SK-N-SH treated with all-trans-retinoic acid at 6 μM for 48 hours (cell line): Measurements from ENCODE around the gene SELP.
"Not testable (repeated sequence)": the region's sequence is repeated elsewhere in the genome, so short reads cannot be mapped to it uniquely, and the experiment has no call there.

Experiments
- ATAC-seq: fragments of 200-7000 bp; cut with Tn5 transposase; 3 replicates; pipeline ENCODE4 v1.9.1; 2020; ENCODE audit warnings: mild to moderate bottlenecking, moderate library complexity
- ARNTL ChIP-seq: fragments of 450-650 bp; formaldehyde crosslinking; IDR thresholded peaks from 2 replicates; pipeline ENCODE4 v1.5.0; 2020; ENCODE audit warnings: low read depth, mild to moderate bottlenecking, moderate library complexity, borderline replicate concordance
- BACH2 ChIP-seq: fragments of 250-450 bp; sonication (Bioruptor Pico); IDR thresholded peaks from 2 replicates; pipeline ENCODE4 v1.9.0; 2021; ENCODE audit warnings: mild to moderate bottlenecking, borderline replicate concordance
- CSDC2 ChIP-seq: fragments of 250-450 bp; sonication (Bioruptor Pico); IDR thresholded peaks from 2 replicates; pipeline ENCODE4 v1.5.0; 2020; ENCODE audit warnings: mild to moderate bottlenecking, moderate library complexity
- ESRRG ChIP-seq: fragments of 250-450 bp; sonication (Bioruptor Pico); IDR thresholded peaks from 2 replicates; pipeline ENCODE4 v1.6.1; 2021; ENCODE audit warnings: mild to moderate bottlenecking
- GLIS3 ChIP-seq: fragments of 250-450 bp; sonication (Bioruptor Pico); IDR thresholded peaks from 2 replicates; pipeline ENCODE4 v1.5.0; 2020; ENCODE audit warnings: mild to moderate bottlenecking, moderate library complexity
- ISL1 ChIP-seq: fragments of 250-450 bp; sonication (Bioruptor Pico); IDR thresholded peaks from 2 replicates; pipeline ENCODE4 v2.1.2; 2022; ENCODE audit warnings: mild to moderate bottlenecking, moderate library complexity
- OSR1 ChIP-seq: fragments of 250-450 bp; sonication (Bioruptor Pico); IDR thresholded peaks from 2 replicates; pipeline ENCODE4 v1.8.0; 2022; ENCODE audit warnings: moderate library complexity, mild to moderate bottlenecking, inconsistent platforms
- PPARA ChIP-seq: fragments of 250-450 bp; sonication (Bioruptor Pico); IDR thresholded peaks from 2 replicates; pipeline ENCODE4 v1.5.0; 2020; ENCODE audit warnings: mild to moderate bottlenecking, borderline replicate concordance
- RARB ChIP-seq: fragments of 250-450 bp; sonication (Bioruptor Pico); IDR thresholded peaks from 2 replicates; pipeline ENCODE4 v1.8.0; 2021; ENCODE audit warnings: mild to moderate bottlenecking, moderate library complexity
- SNAI2 ChIP-seq: fragments of 250-450 bp; sonication (Bioruptor Pico); IDR thresholded peaks from 2 replicates; pipeline ENCODE4 v1.5.0; 2020; ENCODE audit warnings: mild to moderate bottlenecking, moderate library complexity
- TCF4 ChIP-seq: fragments of 250-450 bp; sonication (Bioruptor Pico); IDR thresholded peaks from 2 replicates; pipeline ENCODE4 v1.8.0; 2021; ENCODE audit warnings: mild to moderate bottlenecking, moderate library complexity, borderline replicate concordance
- TOX ChIP-seq: fragments of 250-450 bp; sonication (Bioruptor Pico); IDR thresholded peaks from 2 replicates; pipeline ENCODE4 v1.8.0; 2021; ENCODE audit warnings: mild to moderate bottlenecking, moderate library complexity, borderline replicate concordance
- ZFP3 ChIP-seq: fragments of 250-450 bp; sonication (Bioruptor Pico); IDR thresholded peaks from 2 replicates; pipeline ENCODE4 v1.5.0; 2020; ENCODE audit warnings: mild to moderate bottlenecking, moderate library complexity
- ZFP30 ChIP-seq: fragments of 450-650 bp; formaldehyde crosslinking; IDR thresholded peaks from 2 replicates; pipeline ENCODE4 v1.5.0; 2022; ENCODE audit warnings: mild to moderate bottlenecking, moderate library complexity
- ZNF565 ChIP-seq: fragments of 450-650 bp; formaldehyde crosslinking; conservative IDR thresholded peaks from 2 replicates; pipeline ENCODE4 v1.5.0; 2020; ENCODE audit warnings: low read depth, mild to moderate bottlenecking, moderate library complexity
- ZNF70 ChIP-seq: fragments of 450-650 bp; formaldehyde crosslinking; IDR thresholded peaks from 2 replicates; pipeline ENCODE4 v1.5.0; 2020; ENCODE audit warnings: mild to moderate bottlenecking, moderate library complexity
- ZNF8 ChIP-seq: fragments of 450-650 bp; formaldehyde crosslinking; IDR thresholded peaks from 2 replicates; pipeline ENCODE4 v1.5.0; 2020; ENCODE audit warnings: mild to moderate bottlenecking, moderate library complexity
- TF ChIP-seq, protein P1 (sequence below): fragments of 250-450 bp; sonication (Bioruptor Pico); IDR thresholded peaks from 2 replicates; pipeline ENCODE4 v1.8.0; 2020; ENCODE audit warnings: mild to moderate bottlenecking, moderate library complexity, borderline replicate concordance
- TF ChIP-seq, protein P2 (sequence below): fragments of 250-450 bp; sonication (Bioruptor Pico); IDR thresholded peaks from 2 replicates; pipeline ENCODE4 v1.8.0; 2021; ENCODE audit warnings: low read depth, mild to moderate bottlenecking, moderate library complexity, borderline replicate concordance
- TF ChIP-seq, protein P3 (sequence below): fragments of 250-450 bp; sonication (Bioruptor Pico); IDR thresholded peaks from 2 replicates; pipeline ENCODE4 v1.5.0; 2020; ENCODE audit warnings: mild to moderate bottlenecking, moderate library complexity

Gene SELP

DNA sequence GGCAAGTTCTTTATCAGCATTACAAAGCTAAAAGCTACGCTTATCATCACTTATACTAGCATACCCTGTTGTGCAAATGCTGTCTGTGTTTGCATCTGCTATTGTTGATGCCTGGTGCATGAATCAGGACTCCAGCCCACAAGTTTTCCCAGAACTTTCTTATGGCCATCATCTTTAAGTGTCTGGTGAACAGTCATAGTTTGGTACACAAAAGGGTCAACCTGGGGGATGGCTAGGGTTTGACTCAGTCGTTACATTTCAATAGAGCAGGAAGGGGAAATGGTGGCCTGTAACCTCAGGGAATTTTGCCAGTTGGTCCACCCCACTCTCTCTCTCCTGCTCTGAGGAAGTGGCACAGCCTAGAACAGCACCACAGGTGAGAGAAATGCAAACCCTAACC is 46.1 kb upstream of the SELP start:
- TF ChIP-seq ZNF8 (CRISPR knock-in tag) (no peak), TCF4 (CRISPR knock-in tag) (no peak), ZFP30 (CRISPR knock-in tag) (no peak), ZNF565 (CRISPR knock-in tag) (no peak), BACH2 (CRISPR knock-in tag) (no peak), OSR1 (no peak), ARNTL (CRISPR knock-in tag) (no peak), RARB (no peak), ESRRG (CRISPR knock-in tag) (no peak), PPARA (CRISPR knock-in tag) (no peak), ZNF70 (no peak), TOX (no peak)
- ATAC-seq = no peak

DNA sequence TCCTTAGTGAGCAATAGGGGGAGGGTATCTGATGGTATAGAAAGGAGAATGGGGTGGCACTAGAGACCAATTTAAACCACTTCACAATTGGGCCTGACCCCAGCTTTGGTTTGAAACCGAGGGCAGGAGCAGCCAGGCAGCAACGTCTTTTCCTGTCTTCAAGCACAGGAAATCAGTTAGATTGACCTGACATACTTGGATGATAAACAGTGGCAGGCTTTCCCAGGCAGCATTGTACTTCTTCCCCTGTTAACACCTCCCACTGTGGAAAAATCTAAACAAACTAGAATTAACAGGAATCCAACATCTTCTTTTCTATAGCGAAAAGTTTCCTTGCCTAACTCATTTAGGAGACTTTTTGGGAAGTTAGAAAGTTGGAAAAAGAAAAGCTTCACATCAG is 40.9 kb upstream of the SELP start:
- no peak for ATAC-seq
- TF ChIP-seq, protein P1, sequence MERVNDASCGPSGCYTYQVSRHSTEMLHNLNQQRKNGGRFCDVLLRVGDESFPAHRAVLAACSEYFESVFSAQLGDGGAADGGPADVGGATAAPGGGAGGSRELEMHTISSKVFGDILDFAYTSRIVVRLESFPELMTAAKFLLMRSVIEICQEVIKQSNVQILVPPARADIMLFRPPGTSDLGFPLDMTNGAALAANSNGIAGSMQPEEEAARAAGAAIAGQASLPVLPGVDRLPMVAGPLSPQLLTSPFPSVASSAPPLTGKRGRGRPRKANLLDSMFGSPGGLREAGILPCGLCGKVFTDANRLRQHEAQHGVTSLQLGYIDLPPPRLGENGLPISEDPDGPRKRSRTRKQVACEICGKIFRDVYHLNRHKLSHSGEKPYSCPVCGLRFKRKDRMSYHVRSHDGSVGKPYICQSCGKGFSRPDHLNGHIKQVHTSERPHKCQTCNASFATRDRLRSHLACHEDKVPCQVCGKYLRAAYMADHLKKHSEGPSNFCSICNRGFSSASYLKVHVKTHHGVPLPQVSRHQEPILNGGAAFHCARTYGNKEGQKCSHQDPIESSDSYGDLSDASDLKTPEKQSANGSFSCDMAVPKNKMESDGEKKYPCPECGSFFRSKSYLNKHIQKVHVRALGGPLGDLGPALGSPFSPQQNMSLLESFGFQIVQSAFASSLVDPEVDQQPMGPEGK = no peak
- TF ChIP-seq CSDC2 (CRISPR knock-in tag) = no peak
- TF ChIP-seq ESRRG (CRISPR knock-in tag) = no peak
- TF ChIP-seq ZFP3 = no peak
- no peak for TF ChIP-seq TOX
- TF ChIP-seq ZFP30 (CRISPR knock-in tag) = no peak
- no peak for TF ChIP-seq SNAI2

DNA sequence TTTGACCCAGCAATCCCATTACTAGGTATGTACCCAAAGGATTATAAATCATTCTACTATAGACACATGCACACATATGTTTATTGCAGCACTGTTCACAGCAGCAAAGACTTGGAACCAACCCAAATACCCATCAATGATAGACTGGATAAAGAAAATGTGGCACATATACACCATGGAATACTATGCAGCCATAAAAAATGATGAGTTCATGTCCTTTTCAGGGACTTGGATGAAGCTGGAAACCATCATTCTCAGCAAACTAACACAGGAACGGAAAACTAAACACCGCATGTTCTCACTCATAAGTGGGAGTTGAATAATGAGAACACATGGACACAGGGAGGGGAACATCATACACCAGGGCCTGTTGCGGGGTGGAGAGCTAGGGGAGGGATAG is 40.3 kb upstream of the SELP start:
- ATAC-seq = not testable (repeated sequence)

DNA sequence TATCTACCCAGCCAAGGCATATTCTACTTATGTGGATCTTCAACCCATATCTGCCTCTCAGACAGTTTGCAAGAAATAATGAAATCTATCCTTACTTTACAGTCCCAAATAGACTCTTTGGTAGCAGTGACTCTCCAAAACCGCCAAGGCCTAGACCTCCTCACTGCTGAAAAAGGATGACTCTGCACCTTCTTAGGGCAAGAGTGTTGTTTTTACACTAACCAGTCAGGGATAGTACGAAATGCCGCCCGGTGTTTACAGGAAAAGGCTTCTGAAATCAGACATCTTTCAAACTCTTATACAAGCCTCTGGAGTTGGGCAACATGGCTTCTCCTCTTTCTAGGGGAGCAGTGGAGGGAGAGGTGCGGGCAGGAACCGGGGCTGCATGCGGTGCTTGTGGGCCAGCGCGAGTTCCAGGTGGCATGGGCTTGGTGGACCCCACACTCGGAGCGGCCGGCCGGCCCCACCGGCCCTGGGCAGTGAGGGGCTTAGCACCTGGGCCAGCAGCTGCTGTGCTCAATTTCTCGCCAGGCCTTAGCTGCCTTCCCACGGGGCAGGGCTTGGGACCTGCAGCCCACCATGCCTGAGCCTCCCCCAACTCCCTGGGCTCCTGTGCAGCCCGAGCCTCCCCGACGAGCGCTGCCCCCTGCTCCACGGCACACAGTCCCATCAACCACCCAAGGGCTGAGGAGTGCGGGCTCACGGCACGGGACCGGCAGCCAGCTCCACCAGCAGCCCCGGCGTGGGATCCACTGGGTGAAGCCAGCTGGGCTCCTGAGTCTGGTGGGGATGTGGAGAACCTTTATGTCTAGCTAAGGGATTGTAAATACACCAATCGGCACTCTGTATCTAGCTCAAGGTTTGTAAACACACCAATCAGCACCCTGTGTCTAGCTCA is 38.0 kb upstream of the SELP start:
- not testable (repeated sequence) for ATAC-seq

DNA sequence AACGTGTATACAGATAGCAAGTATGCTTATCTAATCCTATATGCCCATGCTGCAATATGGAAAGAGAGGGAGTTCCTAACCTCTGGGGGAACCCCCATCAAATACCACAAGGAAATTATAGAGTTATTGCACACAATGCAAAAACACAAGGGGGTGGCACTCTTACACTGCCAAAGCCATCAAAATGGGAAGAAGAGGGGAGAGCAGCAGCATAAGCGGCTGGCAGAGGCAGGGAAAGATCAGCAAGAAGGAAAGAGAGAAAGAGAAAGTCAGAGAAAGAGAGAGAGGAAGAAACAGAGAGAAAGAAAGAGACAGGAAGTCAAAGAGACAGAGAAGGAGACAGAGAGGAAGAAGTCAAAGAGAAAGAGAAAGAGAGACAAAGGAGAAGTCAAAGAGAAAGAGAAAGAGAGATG is 37.3 kb upstream of the SELP start:
- ATAC-seq = not testable (repeated sequence)

DNA sequence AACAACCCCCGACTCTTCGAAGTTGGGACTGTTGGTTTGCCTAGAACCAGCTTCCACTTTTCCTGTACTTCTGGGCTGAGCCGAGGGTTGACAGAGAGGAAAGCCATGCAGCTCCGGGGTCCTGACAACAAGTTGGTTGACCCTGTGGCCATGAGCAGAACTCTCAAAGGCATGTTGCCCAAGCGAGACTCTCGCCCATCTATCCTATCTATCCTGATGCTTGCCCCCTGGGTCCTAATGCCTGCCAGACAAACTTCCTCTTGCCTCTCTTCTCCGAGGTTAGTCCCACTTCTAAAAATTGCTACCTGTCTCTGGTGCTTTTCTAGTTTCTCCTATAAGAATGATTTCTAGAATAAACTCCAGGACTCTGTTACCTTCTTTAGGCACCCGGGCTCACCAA is 32.8 kb upstream of the SELP start:
- ATAC-seq = not testable (repeated sequence)

DNA sequence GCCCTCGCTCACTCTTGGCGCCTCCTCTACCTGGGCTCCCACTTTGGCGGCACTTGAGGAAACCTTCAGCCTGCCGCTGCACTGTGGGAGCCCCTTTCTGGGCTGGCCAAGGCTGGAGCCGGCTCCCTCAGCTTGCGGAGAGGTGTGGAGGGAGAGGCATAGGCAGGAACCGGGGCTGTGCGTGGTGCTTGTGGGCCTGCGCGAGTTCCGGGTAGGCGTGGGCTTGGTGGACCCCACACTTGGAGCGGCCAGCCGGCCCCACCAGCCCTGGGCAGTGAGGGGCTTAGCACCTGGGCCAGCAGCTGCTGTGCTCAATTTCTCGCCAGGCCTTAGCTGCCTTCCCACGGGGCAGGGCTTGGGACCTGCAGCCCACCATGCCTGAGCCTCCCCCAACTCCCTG is 31.1 kb upstream of the SELP start:
- not testable (repeated sequence) for ATAC-seq

DNA sequence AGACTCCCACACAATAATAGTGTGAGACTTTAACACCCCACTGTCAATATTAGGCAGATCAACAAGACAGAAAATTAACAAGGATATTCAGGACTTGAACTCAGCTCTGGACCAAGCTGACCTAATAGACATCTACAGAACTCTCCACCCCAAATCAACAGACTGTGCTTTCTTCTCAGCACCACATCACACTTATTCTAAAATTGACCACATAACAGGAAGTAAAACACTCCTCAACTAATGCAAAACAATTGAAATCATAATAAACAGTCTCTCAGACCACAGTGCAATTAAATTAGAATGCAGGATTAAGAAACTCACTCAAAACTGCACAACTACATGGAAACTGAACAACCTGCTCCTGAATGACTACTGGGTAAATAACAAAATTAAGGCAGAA is 28.9 kb upstream of the SELP start:
- not testable (repeated sequence) for ATAC-seq

DNA sequence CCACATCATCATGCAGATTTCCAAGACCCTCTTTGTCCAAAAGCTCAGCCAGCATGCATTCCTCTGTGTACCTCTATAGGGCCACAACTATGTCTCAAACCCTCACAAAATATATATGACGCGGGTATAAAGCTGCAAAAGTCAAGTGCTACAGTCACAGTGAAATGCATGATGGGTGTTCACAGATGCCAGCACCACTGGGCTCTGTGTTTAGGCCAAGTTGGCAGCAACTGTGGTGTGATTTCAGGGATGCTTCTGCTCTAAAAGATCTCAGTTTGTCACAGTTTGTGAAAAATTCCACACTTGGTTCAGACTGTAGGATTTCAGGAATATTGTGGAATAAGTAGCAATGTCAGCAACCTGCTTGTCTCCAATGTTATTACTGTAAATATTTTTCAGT is 23.9 kb upstream of the SELP start:
- ATAC-seq = no peak
- TF ChIP-seq, protein P1 = no peak
- TF ChIP-seq ZNF8 (CRISPR knock-in tag) (no peak), TCF4 (CRISPR knock-in tag) (no peak), SNAI2 (no peak), ISL1 (CRISPR knock-in tag) (no peak), ARNTL (CRISPR knock-in tag) (no peak), ZFP3 (no peak), GLIS3 (no peak), ZNF565 (CRISPR knock-in tag) (no peak)
- TF ChIP-seq, protein P2, sequence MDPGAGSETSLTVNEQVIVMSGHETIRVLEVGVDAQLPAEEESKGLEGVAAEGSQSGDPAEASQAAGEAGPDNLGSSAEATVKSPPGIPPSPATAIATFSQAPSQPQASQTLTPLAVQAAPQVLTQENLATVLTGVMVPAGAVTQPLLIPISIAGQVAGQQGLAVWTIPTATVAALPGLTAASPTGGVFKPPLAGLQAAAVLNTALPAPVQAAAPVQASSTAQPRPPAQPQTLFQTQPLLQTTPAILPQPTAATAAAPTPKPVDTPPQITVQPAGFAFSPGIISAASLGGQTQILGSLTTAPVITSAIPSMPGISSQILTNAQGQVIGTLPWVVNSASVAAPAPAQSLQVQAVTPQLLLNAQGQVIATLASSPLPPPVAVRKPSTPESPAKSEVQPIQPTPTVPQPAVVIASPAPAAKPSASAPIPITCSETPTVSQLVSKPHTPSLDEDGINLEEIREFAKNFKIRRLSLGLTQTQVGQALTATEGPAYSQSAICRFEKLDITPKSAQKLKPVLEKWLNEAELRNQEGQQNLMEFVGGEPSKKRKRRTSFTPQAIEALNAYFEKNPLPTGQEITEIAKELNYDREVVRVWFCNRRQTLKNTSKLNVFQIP = no peak
- TF ChIP-seq, protein P3, sequence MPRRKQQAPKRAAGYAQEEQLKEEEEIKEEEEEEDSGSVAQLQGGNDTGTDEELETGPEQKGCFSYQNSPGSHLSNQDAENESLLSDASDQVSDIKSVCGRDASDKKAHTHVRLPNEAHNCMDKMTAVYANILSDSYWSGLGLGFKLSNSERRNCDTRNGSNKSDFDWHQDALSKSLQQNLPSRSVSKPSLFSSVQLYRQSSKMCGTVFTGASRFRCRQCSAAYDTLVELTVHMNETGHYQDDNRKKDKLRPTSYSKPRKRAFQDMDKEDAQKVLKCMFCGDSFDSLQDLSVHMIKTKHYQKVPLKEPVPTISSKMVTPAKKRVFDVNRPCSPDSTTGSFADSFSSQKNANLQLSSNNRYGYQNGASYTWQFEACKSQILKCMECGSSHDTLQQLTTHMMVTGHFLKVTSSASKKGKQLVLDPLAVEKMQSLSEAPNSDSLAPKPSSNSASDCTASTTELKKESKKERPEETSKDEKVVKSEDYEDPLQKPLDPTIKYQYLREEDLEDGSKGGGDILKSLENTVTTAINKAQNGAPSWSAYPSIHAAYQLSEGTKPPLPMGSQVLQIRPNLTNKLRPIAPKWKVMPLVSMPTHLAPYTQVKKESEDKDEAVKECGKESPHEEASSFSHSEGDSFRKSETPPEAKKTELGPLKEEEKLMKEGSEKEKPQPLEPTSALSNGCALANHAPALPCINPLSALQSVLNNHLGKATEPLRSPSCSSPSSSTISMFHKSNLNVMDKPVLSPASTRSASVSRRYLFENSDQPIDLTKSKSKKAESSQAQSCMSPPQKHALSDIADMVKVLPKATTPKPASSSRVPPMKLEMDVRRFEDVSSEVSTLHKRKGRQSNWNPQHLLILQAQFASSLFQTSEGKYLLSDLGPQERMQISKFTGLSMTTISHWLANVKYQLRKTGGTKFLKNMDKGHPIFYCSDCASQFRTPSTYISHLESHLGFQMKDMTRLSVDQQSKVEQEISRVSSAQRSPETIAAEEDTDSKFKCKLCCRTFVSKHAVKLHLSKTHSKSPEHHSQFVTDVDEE (CRISPR knock-in tag) = no peak
